ENCODE data around the gene GALE. TPM values are rescaled to one million over a fixed set of nuclear protein-coding genes. Genes with fewer than 3 reads are reported as not detected.
"Not testable (repeated sequence)": the region's sequence is repeated elsewhere in the genome, so short reads cannot be mapped to it uniquely, and the experiment has no call there.

Gene GALE
- total and polyA plus RNA-seq, 8 donors, result 13.3 to 68.0 (median 19.1) TPM

- intact Hi-C loops (cut with DNase I), result no loop called here
- ATAC-seq (no peak), DNase-seq (no peak)
- H3K4me3 ChIP-seq, result no peak overlapping the region
- peaks cover 0 to 32% of the 10 kb centered on the region in 2 donors for H3K4me1 ChIP-seq
- H3K36me3 ChIP-seq, result peaks cover 0 to 35% of the 10 kb centered on the region in 2 donors
- no peaks in the 10 kb centered on the region for H3K27me3 ChIP-seq
- no peaks in the 10 kb centered on the region for H3K9me3 ChIP-seq
- no peak for TF ChIP-seq CTCF (IDR thresholded peaks at IDR 0.05)
- peak overlapping the region in 1 of 2 donors; percentile 41 for H3K27ac ChIP-seq
Observed at GRCh38 chr1:23807453-23807852, 6.9 kb upstream of the GALE start.

- TF ChIP-seq CTCF (IDR thresholded peaks at IDR 0.05), result no peak
- Histone ChIP-seq H3K4me3 (no peak overlapping the region), H3K27ac (no peak overlapping the region), H3K36me3 (peaks cover 0 to 23% of the 10 kb centered on the region in 2 donors), H3K4me1 (peaks cover 4 to 36% of the 10 kb centered on the region in 2 donors), H3K27me3 (no peaks in the 10 kb centered on the region), H3K9me3 (no peaks in the 10 kb centered on the region)
- DNase-seq (no peak), ATAC-seq (no peak)
- intact Hi-C loops (cut with DNase I), result no loop called here
Observed at GRCh38 chr1:23806280-23806679, 5.7 kb upstream of the GALE start.

- H3K4me1 ChIP-seq, result peaks cover 6 to 26% of the 10 kb centered on the region in 2 donors
- peaks cover 0 to 21% of the 10 kb centered on the region in 2 donors for H3K36me3 ChIP-seq
- H3K9me3 ChIP-seq, result no peaks in the 10 kb centered on the region
- intact Hi-C loops (cut with DNase I), result no loop called here
- no peak overlapping the region for H3K4me3 ChIP-seq
- ATAC-seq (no peak), DNase-seq (no peak)
- TF ChIP-seq CTCF (IDR thresholded peaks at IDR 0.05), result no peak
- no peak overlapping the region for H3K27ac ChIP-seq
- no peaks in the 10 kb centered on the region for H3K27me3 ChIP-seq
Observed at GRCh38 chr1:23805025-23805424, 4.5 kb upstream of the GALE start.

GRCh38 chr1:23804183-23804835, 3.8 kb upstream of the GALE start:
- ATAC-seq (no peak), DNase-seq (no peak)
- peaks cover 0 to 21% of the 10 kb centered on the region in 2 donors for H3K36me3 ChIP-seq
- H3K9me3 ChIP-seq, result no peaks in the 10 kb centered on the region
- no peak overlapping the region for H3K27ac ChIP-seq
- H3K4me3 ChIP-seq, result no peak overlapping the region
- intact Hi-C loops (cut with DNase I), result no loop called here
- no peak for TF ChIP-seq CTCF (IDR thresholded peaks at IDR 0.05)
- H3K27me3 ChIP-seq, result no peaks in the 10 kb centered on the region
- H3K4me1 ChIP-seq, result peaks cover 11 to 27% of the 10 kb centered on the region in 2 donors

- ATAC-seq (no peak), DNase-seq (no peak)
- Histone ChIP-seq H3K36me3 (peaks cover 0 to 21% of the 10 kb centered on the region in 2 donors), H3K9me3 (no peaks in the 10 kb centered on the region), H3K27me3 (no peaks in the 10 kb centered on the region), H3K27ac (no peak overlapping the region), H3K4me1 (peaks cover 14 to 33% of the 10 kb centered on the region in 2 donors), H3K4me3 (no peak overlapping the region)
- intact Hi-C loops (cut with DNase I), result no loop called here
- no peak for TF ChIP-seq CTCF (IDR thresholded peaks at IDR 0.05)
Observed at GRCh38 chr1:23803674-23804073, 3.1 kb upstream of the GALE start.

- H3K27me3 ChIP-seq; H3K9me3 ChIP-seq; DNase-seq; ATAC-seq; intact Hi-C loops (cut with DNase I); H3K27ac ChIP-seq; H3K4me3 ChIP-seq: not testable (repeated sequence)
- Histone ChIP-seq H3K4me1 (peaks cover 14 to 36% of the 10 kb centered on the region in 2 donors), H3K36me3 (peaks cover 0 to 28% of the 10 kb centered on the region in 2 donors)
Observed at GRCh38 chr1:23802809-23803342, 2.3 kb upstream of the GALE start.
